GM19463 (cell line): ENCODE results near the gene C3AR1.
"Not testable (repeated sequence)": the region's sequence is repeated elsewhere in the genome, so short reads cannot be mapped to it uniquely, and the experiment has no call there.

ENCODE experiments used
- ATAC-seq: cut with Tn5 transposase; IDR thresholded peaks from one replicate; pipeline ENCODE4 v1.9.1; 2021; ENCODE audit warnings: mild to moderate bottlenecking, moderate library complexity; ENCODE audit not compliant: unreplicated experiment

Gene C3AR1

DNA sequence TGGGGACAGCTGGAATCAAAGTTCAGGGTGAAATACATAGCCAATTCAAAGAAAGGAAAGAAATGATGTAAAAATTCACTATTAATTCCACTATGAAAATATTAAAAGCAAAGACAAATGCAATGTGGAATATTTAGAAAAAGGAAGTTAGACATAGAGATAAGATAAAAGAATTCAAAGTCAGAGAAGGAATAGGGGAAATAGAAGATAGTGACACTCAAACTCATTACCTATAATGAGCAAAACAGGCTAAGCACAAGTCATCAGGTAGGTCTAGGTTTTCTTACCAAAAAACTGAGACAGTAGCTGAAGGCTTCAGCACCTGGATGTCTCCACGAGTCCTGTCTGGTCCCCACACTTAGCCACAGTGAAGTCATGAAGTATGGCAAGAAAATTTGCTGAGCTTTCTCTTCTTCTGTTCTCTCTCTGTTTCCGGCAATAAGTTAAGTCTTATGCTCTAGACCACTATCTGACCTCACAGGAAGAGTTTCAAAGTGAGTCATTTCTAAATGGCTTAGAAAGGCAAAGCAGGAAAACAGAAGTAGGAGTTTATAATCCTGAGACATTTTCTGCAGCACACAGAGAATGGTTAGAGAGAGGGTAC, at the start of gene C3AR1:
Gene C3AR1 (minus strand): TSS at position 369 of the 604 bp plus-strand sequence. CDS start 6,174 bp downstream, outside the sequence.
- peak; percentile 76 for ATAC-seq

DNA sequence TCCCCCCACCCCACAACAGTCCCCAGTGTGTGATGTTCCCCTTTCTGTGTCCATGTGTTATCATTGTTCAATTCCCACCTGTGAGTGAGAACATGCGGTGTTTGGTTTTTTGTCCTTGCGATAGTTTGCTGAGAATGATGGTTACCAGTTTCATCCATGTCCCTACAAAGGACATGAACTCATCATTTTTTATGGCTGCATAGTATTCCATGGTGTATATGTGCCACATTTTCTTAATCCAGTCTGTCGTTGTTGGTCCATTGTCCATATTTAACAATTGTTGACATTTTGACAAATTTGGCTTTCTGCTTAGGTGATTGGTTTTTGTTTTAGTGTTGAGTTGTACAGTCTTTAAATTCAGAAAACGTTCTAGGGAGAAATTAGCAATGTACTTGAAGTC, 47.0 kb upstream of the C3AR1 start:
- ATAC-seq = not testable (repeated sequence)

DNA sequence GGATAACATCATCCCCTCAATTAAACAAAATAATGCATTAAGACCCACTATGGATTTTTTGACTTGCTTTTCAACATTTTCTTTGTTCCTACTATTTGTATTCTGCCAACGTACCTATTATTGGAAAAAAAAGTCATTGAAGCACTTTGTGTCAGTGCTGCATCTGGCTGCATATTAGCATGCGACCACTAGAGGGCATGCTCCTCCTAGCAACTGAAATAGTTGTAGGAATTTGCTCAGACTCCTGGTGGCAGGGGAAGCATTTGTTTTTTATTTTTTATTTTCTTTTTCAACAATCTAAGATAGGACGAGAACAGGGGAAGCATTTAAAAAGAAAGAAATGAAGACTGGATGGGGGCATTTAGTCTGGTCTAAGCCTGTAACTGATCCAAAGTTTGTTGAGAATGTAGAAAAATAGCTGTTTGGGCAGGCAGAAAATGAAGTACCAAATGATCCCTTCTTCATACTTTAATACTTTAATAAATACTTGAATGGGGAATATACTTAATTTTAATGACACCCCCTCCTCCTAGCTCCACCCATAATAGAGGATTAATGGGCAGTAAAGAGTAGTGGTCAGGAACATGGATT, 42.7 kb upstream of the C3AR1 start:
- no peak for ATAC-seq

DNA sequence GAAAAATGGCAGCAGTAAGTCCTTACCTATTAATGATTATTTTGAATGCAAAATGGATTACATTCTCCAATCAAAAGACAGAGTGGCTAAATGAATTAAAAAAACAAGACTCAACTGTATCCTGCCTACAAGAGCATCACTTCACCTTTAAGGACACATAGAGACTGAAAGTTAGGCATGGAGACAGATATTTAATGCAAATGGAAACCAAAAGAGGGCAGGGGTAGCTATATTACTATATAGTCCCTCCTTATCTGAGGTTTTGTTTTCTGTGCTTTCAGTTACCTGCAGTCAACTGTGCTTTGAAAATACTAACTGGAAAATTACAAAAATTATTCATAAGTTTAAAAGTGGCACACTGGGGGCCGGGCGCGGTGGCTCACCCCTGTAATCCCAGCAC, 33.1 kb upstream of the C3AR1 start:
- ATAC-seq = no peak

DNA sequence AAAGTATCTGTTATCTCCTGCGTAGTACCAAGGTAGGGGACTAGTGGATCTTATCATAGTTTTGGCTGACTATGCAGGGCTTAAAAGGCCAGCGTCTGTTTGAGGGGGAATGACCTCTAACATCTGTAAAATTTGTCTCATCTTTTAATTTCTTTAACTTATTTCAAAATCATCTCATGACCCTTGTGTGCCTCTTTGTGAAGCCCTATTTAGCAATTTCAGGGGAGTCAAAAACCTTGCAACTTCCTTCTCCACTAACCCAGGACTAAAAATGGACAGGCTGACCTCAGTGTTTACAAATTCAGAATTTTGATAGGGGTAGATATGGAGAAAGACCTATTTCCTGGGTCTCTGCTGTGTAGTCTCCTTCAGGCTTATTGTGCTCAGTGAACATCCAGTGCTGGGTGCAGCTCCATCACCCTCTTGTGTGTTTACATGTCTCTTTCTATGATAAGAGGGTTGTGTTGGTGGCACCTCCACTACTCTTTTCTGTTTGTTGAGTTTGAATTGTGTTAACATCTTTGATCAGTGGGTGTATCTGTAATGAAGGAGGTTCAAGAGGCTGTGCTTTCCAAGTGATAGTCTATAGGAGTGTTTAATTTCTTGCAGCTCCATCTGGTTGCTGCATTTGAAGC, 30.2 kb upstream of the C3AR1 start:
- ATAC-seq = no peak

DNA sequence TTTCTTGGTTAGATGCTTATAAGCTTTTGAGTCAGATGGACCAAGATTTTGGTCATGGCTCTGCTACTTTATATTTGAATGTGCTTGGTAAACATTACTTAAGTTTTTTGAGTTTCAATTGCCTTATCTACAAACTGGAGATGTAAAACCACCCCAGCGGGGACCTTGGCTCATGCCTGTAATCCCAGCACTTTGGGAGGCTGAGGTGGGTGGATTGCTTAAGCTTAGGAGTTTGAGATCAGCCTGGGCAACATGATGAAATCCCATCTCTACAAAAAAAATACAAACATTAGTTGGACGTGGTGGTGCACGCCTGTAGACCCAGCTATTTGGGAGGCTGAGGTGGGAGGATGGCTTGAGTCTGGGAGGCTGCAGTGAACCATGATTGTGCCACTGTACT, 27.1 kb upstream of the C3AR1 start:
- ATAC-seq = no peak

DNA sequence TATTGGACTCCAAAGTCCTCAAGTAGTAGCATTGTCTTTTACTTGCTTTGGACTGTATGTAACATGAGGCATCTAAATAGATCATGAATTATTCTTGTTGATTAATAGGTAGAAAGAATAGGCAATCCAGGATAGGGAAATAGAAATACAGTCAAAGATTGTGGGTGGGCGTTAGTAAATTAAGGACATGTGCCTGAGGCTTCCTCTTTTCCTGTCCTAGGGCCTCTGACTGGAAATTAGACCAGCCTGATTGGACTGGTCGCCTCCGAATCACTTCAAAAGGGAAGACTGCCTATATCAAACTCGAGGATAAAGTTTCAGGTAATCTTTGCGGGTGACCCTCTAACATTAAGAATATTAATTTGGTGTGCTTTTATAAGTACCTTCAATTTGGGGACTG, 23.6 kb upstream of the C3AR1 start:
- no peak for ATAC-seq

DNA sequence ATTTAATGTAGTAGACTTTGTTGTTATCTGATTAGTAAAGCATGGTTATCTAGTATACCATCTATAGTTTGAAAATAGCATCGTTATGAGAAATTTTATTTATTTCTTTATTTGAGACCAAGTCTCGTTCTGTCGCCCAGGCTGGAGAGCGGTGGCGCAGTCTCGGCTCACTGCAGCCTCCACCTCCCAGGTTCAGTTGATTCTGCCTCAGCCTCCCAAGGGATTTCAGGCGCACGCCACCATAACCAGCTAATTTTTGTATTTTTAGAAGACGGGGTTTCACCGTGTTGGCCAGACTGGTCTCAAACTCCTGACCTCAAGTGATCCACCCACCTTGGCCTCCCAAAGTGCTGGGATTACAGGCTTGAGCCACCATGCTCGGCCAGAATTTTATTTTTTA, 23.1 kb upstream of the C3AR1 start:
- not testable (repeated sequence) for ATAC-seq

DNA sequence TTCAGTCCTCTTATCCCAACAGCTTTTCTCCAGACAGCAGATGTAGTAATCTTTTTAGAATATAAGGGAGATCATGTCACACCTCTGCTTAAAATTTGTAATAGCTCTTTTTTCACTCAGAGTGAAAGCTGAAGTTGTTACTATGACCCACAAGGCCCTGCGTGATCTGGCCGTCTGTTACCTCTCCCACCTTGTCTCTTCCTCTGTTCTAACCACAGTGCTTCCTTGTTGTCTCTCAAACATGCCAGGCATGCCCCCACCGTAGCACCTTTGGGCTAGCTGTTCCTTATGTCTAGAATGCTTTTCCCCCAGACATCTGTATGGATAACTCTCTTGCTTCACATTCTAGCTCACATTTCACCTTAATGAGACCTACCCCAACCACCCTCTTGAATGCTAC, 22.4 kb upstream of the C3AR1 start:
- peak; percentile 66 for ATAC-seq

DNA sequence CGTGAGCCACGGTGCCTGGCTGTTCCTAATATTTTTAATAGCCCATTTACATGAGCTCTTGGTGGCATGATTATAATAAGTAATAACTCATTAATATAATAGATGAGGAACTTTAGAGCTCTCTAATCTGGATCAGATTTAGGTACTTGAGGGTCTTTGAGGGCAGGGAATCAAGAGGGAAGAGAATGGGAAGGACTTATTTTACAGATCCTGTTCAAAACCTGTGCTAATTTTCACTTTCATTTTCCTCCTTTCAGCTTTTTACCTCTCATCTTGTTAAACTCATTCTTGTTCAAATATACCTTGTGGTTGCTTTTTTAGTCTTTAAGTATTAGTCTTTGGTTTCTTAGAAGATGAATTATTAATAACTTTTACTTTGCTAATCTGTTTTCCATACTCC, 21.5 kb upstream of the C3AR1 start:
- no peak for ATAC-seq

DNA sequence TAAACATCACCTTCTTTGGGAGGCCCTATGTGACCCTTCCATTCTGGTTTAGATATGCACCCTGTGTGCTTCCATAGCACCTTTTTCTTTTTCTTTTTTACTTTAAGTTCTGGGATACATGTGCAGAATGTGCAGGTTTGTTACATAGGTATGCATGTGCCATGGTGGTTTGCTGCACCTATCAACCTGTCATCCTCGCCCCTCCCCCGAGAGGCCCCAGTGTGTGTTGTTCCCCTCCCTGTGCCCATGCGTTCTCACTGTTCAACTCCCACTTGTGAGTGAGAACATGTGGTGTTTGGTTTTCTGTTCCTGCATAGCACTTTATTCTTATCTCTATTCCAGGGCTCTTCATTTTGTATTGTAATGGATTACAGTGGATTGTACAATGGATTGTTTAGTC, 18.2 kb upstream of the C3AR1 start:
- not testable (repeated sequence) for ATAC-seq

DNA sequence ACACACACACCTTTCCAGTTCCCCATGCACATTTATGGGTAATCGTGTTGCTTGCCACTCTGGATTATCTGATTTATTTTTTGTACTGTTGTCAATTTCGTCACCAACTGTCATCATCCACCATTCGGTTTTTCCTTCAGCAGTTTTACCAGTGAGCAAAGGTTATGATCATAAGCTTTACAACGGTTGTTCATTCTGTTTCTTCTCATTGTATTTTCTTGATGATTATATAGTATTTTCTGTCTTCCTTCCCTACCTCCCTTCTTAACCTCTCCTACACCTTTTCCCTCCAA, 16.6 kb upstream of the C3AR1 start:
- no peak for ATAC-seq

DNA sequence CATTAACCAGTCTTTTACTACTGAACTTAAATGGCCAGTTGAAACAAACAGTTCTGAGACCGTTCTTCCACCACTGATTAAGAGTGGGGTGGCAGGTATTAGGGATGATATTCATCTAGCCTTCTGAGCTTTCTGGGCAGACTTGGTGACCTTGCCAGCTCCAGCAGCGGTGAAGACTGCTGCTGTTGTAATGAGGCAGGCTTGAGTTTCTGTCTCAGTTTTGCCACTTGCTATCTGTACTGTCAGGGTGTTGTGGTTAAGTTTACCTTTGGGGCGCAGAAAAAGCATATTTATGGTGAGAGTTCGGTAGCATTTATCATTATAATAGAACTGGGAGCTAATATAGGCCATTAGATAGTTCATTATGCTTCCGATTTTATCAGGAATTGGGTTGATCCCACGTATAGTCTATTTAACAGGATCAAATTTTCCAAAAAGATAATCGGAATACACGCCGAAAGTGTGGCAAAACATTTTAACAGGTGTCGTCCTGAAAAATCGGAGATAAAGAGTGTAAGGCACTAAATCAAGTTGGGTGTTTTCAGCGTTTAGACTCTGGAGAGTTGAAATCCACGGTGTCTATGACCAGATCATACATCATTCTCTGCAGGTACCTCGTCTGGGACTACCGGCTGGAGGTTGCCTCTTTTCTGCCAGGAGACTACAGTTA, 15.2 kb upstream of the C3AR1 start:
- no peak for ATAC-seq

DNA sequence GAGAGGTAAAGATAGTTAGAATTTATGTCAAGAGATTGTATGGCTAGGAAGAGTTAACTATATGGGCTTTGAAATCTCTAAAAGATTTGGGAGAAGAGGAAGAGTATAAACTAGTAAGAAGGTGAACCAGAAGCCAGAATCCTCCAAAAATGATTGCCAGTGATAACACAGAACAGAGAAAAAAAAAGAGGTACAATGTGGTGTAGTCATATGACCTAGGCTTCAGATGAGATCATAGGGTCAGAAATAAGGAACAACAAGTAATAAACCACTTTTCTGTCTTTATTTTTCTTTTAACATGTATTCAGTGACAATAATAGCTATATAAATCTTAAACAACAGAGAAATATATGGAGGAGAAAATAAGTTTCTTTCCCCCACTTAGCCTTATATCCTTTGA, 14.0 kb upstream of the C3AR1 start:
- ATAC-seq = no peak

DNA sequence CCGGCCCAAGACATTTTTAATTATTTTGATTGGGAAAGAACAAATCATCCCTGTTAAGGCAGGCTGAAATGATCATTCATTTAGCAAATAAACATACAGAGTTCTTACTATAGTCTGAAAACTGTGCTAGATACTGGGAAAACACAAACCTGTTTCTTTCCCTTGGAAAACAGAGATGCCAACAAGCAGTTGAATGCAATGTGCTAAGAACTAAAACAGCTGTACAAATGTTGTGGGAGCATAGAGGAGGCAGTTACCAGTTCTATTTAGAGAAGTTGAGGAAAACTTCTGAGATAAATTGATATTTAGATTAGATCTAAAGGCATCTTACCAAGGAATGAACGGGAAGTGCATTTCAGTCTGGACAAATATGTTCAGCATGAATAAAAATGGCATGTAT, 12.8 kb upstream of the C3AR1 start:
- ATAC-seq = no peak

DNA sequence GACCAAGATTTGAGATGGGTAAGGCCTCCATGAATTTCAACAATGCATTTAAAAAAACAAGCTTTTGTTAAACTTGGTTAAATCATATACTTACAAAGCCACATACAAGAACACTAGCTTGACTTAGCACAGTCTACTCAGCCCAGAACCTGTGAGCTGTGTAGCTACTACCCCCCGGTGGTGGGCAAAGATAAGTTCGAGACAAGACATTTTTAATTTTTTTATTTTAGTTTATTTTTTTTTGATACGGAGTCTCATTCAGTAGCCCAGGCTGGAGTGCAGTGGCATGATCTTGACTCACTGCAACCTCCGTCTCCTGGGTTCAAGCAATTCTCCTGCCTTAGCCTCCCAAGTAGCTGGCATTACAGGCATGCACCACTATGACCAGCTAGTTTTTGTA, 12.2 kb upstream of the C3AR1 start:
- no peak for ATAC-seq

DNA sequence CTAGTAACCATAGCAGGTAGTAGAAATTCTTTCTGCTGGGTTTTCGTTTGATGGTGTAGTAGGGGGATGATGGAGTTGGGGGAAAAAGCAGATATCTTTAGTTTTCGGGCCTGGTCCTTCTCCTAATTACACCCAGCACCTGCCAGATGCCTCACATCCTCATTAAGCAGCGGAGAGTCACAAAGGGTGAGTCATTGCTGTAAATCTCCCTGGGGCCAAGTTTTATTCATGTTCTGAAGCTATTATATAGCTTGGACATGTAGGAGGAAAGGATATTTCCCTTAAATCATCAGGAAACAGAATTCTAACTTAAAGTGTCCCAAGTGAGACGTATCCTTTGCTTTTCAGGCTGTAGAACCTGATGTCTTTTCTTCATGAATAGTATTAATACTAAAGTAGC, 11.0 kb upstream of the C3AR1 start:
- ATAC-seq = no peak

DNA sequence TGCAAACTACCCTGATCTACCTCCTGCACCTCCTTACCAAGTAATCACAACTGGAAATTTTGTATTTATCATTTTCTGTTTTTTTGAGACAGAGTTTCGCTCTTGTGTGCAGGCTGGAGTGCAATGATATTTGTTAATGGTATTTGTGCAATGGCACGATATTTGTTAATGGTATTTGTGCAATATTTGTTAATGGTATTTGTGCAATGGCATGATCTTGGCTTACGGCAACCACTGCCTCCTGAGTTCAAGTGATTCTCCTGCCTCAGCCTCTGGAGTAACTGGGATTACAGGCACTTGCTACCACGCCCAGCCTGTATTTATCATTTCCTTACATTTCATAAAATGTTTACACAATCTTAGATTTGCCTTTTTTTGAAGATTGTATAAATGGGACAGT, 10.2 kb upstream of the C3AR1 start:
- no peak for ATAC-seq

DNA sequence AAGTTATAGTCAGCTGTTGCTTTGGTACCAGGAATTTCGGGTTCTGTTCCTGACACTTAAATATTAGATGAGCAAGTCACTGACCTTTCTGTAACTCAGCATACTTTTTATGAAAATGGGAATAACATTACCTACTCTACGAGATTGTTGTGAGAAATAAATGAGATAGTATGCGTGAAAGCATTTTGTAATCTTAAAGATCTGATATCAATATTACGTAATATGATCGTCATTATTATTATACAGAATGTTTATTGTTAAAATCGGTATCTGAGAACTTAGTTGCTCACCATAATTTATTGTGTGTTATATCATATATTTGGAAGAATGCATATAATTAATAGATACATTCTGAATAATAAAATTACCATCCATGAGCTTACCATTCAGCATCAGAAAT, 9.8 kb upstream of the C3AR1 start:
- no peak for ATAC-seq

DNA sequence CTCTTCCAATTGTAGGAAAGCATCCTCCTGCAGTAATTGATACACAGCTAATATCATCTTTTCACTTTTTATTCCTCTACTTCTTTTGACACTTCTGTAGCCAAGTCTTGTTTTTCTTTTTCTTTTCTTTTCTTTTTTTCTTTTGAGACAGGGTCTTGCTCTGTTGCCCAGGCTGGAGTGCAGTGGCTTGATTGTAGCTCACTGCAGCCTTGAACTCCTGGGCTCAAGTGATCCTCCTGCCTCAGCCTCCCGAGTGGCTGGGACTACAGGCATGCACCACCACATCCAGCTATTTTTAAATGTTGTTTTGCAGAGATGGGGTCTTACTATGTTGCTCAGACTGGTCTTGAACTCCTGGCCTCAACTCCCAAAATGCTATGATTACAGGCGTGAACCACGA, 5.7 kb upstream of the C3AR1 start:
- not testable (repeated sequence) for ATAC-seq

DNA sequence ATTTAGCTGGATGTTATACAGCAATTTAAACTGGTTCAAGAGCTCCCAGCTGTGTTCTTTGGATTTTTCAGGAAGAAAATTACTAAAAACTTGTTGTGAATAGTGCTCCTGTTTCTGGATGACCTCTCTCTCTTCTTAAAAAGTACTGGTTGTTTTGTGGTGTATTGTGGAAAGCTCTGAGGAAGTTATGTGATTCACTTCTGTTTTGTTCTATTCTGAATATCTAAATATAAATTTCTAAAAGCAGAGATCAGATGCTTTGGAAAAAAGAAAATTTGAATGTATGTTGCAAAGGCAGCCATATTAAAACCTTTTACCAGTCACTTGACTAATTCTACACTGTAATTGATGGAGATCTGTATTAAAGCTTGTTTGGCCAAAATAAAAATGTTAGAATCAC, 3.4 kb upstream of the C3AR1 start:
- no peak for ATAC-seq

DNA sequence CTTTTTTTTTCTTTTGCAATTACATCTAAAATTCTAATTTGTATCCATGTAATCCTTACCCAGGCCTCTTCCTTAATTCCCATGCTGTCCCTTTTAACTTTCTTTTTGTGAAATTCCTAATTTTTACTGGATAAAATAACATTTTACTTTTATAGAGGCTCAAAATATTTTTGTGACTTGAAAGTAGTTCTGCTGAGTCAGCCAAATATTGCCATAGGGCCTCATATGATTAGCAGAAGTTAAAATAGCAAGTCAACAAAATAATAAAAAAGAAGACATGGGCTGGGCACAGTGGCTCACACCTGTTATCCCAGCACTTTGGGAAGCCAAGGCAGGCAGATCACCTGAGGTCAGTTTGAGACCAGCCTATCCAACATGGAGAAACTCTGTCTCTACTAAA, 2.0 kb downstream of the C3AR1 start:
- ATAC-seq = no peak
